ENCODE results near the gene TM4SF4.

TM4SF4 gene

DNA sequence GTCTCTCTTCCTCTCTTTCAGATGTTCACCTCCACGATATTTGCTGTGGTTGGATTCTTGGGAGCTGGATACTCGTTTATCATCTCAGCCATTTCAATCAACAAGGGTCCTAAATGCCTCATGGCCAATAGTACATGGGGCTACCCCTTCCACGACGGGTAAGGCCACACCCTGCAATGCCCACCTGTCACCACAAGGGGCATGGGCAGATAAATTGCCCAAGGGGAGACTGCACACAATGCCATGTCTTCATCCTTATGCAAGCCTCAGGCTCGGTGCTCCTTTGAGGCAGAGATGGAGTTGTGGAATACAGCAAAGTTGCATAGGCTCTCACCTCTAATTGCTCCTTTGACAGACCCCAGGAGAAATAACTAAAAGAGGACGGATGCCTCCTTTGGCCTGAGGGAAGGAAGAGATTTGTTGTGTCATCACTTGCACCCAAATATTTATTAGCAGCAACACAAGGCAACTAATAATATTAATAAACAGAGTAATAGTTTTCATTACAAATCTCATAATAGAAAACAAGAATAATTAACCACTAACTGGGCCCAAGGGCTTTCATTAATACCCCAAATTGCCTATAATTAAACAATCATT, 13.2 kb downstream of the TM4SF4 start:
- DNase-seq = peak; percentile 23

DNA sequence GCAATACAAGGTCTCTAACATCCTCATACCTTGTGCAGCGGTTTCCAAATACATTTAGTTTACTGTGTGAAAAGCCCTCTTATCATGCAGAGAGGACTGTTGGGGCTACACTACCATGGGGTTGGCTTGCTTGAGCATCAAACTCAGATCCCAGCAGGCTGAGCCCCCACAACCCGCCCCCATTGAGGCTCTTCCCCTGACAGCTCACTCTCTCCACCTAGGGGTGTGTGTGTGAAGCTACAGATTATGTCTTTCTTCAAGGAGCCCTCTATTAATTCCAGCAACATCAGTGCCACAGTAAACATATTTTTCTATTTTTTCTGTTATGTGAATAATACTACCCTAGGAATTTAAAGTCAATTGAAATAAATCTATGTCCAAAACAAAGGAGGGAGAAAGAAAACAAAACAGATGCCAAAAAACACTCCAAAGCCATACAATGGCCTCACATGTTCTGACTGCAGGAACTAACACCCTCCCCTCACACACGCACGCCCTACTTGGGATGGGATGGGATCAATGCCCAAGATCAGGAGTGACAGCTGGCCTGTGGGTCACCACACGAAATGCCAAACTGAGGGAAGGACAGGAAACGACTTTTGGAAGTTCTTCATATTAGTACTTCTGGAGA, 14.7 kb downstream of the TM4SF4 start:
- no peak for DNase-seq

DNA sequence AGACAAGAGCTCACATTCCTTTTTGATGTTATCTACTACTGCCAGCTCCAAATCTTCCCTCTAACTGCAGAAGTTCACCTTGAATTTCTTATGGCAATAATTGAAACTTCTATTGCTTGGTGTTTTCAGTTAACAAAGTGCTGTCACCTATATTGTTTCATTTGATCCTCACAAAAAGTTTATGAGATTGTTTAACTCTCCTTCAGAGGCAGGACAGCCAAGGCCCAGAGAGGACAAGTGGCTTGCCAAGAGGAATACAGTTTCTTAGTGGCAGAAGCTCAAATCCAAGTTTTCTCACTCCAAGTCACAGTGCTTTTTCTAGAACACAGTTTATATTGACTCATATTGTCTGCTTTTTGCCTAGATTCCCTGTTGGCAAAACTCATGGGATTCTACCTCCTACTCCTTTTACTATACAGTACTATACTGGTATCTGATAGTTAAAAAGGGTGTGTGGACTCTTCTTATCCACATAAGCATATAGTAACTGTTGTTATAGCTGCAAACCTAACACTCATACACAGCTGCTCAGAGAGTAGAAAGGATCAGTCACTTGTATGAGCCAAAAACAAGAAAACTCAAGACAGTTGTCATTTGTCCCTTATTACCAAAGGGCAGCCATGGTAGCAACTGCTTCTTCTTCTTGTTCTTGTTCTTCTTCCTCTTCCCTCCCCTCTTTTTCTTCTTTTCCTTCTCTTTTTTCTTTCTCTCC, 15.9 kb downstream of the TM4SF4 start:
- no peak for DNase-seq

DNA sequence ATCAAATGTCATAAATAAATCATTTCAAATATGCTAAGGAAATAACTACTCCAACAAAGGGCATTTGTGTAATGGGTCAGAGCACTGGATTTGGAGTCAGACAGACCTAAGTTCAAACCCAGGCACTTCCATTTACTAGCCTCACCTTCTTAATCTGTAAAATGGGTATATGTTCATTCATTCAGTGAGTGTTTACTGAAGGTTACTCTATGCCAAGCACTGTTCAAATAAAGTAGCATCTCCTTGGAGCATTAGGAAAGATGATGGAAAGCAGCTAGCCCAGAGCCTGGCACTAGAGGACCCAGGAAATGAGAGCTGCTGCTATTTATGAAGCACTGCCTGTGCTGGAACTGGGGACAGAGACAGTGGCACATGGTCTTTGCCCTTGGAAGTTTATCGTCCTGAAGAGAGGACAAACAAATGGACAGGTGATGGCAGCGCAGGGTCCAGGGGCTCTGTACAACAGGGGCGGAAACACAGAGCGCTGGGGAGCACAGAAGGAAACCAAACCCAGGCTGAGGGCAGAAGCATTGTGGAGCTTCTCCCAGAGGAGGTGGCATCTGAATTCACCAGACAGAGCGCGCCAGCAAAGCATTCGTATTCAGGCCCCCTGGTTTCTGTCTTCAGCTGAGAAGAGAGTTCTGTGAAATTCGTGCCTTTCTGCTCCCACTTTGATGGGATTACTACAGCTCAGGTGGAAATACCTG, 19.0 kb downstream of the TM4SF4 start:
- no peak for DNase-seq

DNA sequence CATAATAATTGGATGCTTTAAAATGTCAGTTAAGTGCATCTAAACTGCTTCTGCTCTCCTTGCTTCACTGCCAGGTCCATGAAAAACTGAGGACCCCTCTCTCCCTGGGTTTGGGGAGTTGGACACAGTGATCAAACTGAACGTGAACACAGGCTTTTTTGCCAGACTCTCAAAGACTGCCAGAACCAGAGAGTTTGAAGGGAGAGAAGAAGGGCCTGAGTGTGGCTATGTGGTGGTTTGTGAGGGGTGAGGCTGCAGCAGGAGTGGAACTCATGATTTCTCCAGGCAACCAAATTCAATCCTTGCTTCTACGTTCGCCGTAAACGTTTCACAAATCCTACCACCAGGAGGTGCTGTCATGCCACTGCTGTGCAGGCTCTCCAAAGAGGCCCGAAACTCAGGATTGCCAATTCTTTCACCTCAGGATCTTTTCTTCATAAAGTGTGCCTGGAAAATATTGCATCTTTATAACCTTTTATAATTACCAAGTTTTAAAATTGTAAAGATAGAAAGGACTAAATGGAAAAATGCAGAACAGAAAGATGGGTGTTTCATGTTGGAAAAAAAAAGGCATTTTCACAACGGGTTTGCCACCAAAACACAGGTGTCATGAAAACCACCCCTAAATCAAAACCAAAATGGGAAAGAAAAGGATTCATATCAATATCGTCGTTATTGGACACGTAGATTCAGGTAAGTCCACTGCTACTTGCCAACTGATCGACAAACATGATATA, 19.7 kb downstream of the TM4SF4 start:
- peak; percentile 26 for DNase-seq

DNA sequence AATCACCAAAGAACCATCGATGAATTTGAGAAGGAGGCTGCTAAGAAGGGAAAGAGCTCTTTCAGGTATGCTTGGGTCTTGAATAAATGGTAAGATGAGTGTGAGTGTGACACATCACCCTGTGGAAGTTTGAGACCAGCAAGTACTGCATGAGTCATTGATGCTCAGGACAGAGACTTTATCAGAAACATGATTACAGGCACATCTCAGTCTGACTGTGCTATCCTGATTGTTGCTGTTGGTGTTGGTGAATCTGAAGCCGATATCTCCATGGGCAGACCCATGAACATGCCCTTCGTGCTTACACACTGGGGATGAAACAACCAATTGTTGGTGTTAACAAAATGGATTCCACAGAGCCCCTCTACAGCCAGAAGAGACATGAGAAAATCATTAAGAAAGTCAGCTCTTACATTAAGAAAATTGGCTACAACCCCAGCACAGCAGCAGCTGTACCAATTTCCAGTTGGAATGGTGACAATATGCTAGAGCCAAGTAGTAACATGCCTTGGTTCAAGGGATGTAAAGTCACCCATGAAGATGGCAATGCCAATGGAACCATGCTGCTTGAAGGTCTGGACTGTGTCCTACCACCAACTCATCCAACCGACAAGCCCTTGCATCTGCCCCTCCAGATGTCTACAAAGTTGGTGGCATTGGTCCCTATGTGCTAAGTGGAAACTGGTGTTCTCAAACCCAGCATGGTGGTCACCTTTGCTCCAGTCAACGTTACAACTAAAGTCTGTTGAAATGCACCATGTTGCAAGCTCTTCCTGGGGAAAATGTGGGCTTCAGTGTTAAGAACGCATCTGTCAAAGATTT, 20.5 kb downstream of the TM4SF4 start:
- DNase-seq = no peak

DNA sequence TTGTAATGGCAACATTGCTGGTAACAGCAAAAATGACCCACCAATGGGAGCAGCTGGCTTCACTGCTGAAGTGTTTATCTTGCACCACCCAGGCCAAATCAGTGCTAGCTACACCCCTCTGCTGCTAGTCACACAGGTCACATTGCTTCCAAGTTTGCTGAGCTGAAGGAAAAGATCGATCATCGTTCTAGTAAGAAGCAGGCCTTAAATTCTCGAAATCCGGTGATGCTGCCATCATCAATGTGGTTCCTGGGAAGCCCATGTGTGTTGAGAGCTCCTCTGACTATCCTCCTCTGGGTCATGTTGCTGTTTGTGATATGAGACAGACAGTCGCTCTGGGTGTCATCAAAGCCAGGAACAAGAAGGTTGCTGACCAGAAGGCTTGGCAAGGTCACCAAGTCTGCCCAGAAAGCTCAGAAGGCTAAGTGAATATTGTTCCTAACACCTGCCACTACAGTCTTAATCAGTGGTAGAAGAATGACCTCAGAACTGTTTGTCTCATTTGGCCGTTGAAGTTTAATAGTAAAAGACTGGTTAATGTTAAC, 21.2 kb downstream of the TM4SF4 start:
- DNase-seq = no peak

DNA sequence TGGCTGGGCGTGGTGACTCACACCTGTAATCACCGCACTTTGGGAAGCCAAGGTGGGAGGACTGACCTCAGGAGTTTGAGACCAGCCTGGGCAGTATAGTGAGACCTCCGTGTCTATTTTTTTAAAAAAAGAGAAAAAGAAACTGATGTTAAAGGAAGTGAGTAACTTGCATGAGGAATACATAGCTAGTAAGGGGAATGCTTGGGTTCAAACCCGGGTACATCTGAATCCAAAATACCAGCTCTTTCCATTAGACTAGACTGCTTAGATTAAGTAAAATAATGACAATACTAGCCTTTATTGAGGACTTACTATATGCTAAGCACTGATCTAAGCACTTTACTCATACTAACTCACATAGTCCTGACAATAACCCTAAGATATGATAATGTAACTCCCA, 22.4 kb downstream of the TM4SF4 start:
- DNase-seq = no peak

DNA sequence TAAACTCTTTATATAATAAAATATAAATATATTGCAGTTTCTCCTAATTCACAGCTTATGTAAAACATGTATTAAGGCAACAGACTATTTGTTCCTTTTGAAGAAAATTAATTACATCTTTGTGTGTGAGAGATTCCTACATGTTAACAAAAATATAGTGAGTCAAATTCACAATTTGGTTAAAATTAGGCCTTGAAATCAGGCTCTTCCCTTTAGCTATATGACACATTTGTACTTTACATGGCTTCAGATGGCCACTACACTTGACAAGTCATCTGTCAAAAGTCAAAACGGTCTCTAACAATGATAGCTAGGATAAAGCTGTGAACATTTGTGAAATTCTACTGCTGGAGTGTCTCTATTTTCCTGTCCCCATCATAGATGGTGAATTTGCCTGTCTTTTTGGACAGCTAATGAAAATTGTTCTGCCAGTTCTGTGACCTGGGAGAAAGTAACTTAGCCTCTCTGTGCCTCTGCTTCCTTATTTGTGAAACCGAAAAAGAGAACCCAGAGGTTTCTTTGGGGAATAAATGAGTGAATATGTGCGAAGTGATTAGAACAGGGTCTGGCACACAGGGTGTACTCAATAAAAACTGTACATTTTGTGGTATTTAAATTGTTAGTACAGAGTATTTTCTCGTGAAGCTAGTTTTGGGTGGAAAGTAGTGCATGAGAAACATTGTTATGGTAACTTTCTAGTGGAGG, 23.6 kb downstream of the TM4SF4 start:
- no peak for DNase-seq

DNA sequence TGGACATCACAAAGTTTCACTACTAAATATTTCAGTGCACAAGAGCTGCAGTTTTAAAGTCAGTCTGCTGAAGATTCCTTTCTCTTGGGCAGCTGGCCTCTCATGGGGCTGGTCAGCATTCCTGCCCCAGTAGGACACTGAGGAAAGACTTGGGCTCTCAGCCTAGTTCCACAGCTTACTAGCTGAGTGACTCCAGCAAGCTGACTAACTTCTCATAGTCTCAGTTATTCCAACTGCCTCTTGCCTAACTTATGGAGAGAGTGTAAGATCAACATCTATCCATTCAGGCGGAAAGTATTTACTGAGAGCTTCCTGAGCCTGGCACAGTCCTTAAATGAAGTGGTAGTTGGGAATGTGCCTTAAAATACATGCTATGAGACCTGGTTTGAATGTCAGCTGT, 27.0 kb downstream of the TM4SF4 start:
- DNase-seq = no peak

DNA sequence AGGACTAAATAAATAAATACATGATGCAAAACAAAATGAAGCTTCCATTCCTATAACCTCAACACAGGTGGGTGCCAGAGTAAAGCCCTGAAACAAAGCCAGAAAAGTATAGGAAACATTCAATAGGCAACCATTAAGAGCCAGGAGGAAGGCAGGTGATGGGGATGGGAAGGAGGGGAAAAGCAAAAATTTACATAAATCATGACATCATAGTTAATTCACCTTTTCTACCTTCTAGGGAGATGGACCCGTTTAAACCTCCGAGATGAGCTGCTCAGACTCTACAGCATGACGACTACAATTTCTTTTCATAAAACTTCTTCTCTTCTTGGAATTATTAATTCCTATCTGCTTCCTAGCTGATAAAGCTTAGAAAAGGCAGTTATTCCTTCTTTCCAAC, 27.9 kb downstream of the TM4SF4 start:
- no peak for DNase-seq

DNA sequence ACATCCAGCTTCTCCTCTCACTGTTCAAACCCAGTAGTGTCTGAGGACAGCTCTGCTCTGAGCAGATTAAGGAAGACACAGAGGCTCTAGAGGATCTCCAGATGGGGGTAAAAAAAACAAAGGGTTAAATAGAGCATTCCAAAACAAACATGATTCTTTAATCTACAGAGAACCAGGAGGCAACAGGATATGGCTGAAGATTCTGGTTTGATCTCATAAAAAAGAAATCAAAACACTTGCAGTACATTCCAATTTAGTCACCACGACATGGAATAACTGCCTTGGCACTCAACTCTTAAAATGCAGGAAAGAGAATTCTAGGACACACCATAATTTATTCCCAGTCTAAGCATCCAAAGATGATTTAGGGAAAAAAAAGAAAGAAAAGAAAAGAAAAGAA, 32.0 kb downstream of the TM4SF4 start:
- no peak for DNase-seq

DNA sequence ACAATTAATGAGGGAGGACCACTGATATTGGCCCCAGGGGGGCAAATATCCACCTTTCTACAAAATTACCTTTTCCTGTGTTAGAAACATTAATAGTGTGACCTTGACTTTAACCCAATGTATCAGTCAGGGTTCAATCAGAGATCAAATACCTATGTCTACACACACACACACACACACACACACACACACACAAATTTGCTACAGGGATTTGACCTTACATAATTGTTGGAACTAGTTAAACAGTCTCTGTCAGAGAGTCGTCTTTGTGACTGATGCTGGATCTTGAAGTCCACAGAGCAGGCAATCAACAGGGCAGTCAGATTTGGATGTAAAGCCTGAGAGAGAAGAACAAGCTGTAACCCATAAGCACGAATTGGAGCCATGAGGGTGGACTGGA, 32.5 kb downstream of the TM4SF4 start:
- no peak for DNase-seq

DNA sequence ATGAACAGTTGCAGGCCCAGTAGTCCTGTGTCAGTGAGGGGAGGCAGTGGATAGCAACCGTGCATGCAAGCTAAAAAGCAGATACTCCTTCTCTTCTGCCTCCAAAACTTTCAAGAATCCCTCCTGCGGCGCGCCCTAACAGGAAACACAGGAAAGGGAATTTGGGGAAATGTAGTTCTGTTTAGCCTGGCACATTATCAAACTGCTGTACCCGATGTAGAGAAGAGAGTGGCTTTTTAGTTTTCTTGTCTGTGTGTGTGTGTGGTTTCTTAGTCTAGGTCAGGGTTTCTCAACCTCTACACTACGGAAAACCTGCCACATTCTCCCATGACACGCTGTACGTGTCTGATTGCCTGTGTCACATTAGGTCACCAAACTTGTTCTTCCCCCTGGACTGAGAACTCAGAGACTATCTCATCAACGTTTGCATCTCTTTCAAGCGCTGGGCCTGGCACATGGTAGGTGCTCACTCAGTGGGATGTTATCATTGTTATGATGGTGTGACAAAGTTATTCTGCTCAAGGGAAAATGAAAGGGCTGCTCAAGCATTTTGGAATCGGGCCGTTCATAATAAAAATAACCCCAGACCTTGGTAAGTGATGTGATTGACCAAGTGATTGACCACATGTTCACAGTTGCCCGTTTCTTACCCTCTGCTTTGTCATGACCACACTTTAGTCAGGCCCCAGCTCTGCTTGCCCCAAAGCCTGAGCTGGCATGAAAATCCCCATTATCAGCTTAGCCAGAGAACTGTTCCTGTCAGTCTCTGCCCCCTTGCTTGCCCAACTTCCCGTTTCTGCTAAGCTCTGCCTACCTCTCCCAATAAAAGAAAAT, 33.2 kb downstream of the TM4SF4 start:
- DNase-seq = peak; percentile 2

DNA sequence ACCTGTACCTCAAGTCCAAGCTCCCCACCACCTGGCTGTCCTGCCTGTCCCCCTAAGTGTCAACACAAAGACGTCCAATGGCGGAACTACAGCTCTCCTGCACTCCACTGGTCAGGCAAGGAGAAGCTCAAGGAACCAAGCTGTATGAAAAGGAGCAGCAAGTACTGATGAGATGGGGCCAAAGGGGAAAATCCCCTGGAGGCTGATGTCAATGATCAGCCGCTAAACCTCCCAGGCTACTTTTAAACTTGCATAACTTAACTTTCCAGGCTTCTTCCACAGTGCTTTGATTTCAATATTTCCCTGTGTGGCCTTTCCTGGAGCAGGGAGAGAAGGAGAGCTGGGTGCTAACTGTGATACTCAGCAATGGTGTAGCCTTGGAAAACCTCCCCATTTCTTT, 35.0 kb downstream of the TM4SF4 start:
- no peak for DNase-seq

DNA sequence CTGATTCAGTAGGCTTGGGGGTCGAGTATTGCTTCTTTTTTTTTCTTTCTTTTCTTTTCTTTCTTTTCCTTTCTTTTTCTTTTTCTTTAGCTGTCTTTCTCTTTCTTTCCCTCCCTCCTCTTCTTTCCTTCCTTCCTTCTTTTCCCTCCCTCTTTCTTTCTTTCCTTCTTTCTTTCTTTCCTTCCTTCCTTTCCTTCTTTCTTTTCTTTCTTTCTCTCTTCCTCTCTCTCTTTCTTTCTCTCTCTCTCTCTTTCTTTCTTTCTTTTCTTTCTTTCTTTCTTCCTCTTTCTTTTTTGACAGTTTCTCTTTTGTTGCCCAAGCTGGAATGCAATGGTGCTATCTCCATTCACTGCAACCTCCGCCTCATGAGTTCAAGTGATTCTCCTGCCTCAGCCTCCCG, 36.0 kb downstream of the TM4SF4 start:
- no peak for DNase-seq

DNA sequence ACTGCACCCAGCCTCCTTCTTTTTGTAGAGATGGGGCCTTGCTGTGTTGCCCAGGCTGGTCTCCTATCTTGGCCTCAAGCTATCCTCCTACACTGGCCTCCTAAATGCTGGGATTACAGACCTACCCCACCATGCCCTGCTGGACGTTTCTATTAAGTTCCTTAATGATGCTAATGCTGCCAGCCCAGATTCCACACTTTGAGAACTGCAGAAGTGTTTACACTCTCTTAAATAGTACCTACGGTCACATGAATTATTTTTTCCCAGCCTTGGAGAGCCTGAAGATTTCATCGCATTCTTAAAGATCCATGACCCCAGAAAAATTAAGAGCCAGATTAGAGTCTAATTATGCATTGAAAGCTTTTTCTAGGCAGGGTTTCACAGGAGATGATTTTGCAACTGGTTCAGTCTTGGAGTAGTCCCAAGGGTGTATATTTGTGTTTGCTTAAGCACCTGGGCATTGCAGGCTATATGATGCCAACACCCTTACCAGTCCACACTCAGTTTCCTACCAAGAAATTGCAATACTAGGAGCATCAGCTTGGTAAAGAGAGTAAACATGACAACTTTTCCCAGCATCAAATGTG, 36.6 kb downstream of the TM4SF4 start:
- no peak for DNase-seq

DNA sequence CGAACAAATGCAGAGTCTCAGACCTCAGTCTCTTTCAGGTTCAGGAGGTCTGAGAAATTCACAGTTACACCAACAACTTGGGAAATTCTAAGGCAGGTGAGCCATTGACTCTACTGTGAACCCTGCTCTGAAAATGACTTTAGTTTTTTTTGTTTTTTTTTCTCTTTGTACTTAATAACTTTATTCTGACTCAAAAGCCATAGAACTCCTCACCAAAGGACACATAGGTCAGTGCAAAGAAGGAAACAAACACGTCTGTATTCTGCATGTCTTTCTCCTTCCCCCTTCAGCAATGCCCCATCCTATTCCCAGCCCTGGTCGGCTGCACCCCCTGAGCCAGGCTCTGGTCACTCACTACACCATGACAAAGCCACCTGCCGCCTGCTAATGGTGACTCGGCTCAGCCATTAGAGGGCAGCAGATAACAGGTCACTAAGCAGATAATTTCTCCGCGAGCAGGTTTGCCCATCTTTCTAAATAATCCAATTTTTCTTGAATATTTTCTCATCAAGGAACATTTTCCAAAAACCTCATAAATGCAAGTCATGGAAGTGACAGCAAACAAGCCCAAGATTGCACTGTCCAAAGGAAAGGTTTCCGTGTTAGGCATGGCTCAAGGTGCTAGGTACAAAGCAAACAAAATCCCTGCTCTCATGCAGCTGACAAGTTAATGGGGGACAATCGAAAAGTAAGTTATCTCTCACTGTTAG, 37.7 kb downstream of the TM4SF4 start:
- peak; percentile 35 for DNase-seq

DNA sequence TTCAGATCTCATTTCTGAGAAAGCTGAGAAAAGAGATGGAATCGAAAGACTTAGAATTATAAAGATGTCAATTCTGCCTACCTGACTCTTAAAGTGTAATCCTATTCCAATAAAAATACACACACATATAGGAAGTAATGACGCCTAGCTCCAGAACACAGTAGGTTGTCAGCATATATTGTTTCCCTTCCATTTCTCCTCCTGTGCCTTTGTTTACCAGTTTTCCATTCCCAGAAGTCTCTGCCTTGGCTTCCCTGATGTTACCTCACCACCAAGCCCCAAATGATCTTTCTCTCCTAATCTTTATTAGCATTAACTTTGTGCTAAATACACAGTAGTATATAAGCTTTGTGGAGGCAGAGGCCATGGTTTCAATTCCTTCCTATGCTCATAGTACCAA, 40.0 kb downstream of the TM4SF4 start:
- DNase-seq = no peak

All from CD4-positive, alpha-beta T cell treated with Interleukin-12 subunit alpha and Interleukin-12 subunit beta, for 1 hour (primary cell).